H9 (cell line): ENCODE data around the gene ZC3H7B. TPM values are rescaled to one million over a fixed set of nuclear protein-coding genes. Genes with fewer than 3 reads are reported as not detected.

Experiments used
- DNase-seq: peaks from one replicate; pipeline ENCODE4 v3.0.0-alpha.2; 2017
- H2AFZ ChIP-seq: one replicate; pipeline ENCODE4 v1.6.1; 2013; ENCODE audit warnings: mild to moderate bottlenecking, low read length, control low read depth, moderate library complexity
- H2AK5ac ChIP-seq: 2 replicates; pipeline ENCODE4 v1.6.1; 2013; ENCODE audit warnings: low read length, control low read depth, mixed read lengths; ENCODE audit not compliant: insufficient read length
- H2BK120ac ChIP-seq: one replicate; pipeline ENCODE4 v1.6.1; 2013; ENCODE audit warnings: low read depth, mild to moderate bottlenecking, low read length, control low read depth, inconsistent platforms; ENCODE audit not compliant: poor library complexity, severe bottlenecking
- H2BK12ac ChIP-seq: 2 replicates; pipeline ENCODE4 v1.6.1; 2013; ENCODE audit warnings: low read length, control low read depth, mixed read lengths, low read depth; ENCODE audit not compliant: insufficient read length
- H2BK15ac ChIP-seq: 2 replicates; pipeline ENCODE4 v1.6.1; 2013; ENCODE audit warnings: low read depth, low read length, control low read depth
- H2BK20ac ChIP-seq: one replicate; pipeline ENCODE4 v1.6.1; 2013; ENCODE audit warnings: low read depth, mild to moderate bottlenecking, low read length, control low read depth, inconsistent platforms; ENCODE audit not compliant: poor library complexity, severe bottlenecking
- H2BK5ac ChIP-seq: 2 replicates; pipeline ENCODE4 v1.6.1; 2013; ENCODE audit warnings: low read length, control low read depth, mixed read lengths; ENCODE audit not compliant: insufficient read length
- H3K14ac ChIP-seq: 2 replicates; pipeline ENCODE4 v1.6.1; 2013; ENCODE audit warnings: low read length, control low read depth; ENCODE audit not compliant: insufficient read depth
- H3K18ac ChIP-seq: 2 replicates; pipeline ENCODE4 v1.6.1; 2013; ENCODE audit warnings: low read depth, mild to moderate bottlenecking, mixed read lengths, low read length, control low read depth; ENCODE audit not compliant: insufficient read length
- H3K23ac ChIP-seq: 2 replicates; pipeline ENCODE4 v1.6.1; 2013; ENCODE audit warnings: low read length, control low read depth, mixed read lengths, low read depth; ENCODE audit not compliant: insufficient read length
- H3K23me2 ChIP-seq: 2 replicates; pipeline ENCODE4 v1.6.1; 2013; ENCODE audit warnings: low read depth, mild to moderate bottlenecking, mixed read lengths, low read length, control low read depth; ENCODE audit not compliant: insufficient read length, poor library complexity, severe bottlenecking
- H3K27ac ChIP-seq: 2 replicates; pipeline ENCODE4 v1.5.1; 2013; ENCODE audit warnings: low read length, control low read depth, mixed read lengths, low read depth; ENCODE audit not compliant: insufficient read length
- H3K27me3 ChIP-seq: 2 replicates; pipeline ENCODE4 v1.6.1; 2013; ENCODE audit warnings: low read length, control low read depth, inconsistent platforms; ENCODE audit not compliant: insufficient read depth
- H3K4ac ChIP-seq: 2 replicates; pipeline ENCODE4 v1.6.1; 2013; ENCODE audit warnings: low read depth, mild to moderate bottlenecking, control low read depth, inconsistent platforms, low read length, moderate library complexity
- H3K4me1 ChIP-seq: 2 replicates; pipeline ENCODE4 v1.6.1; 2013; ENCODE audit warnings: low read length, control low read depth, inconsistent platforms; ENCODE audit not compliant: insufficient read depth
- H3K4me2 ChIP-seq: 2 replicates; pipeline ENCODE4 v1.6.1; 2013; ENCODE audit warnings: low read length, control low read depth, mixed read lengths; ENCODE audit not compliant: insufficient read length, insufficient read depth
- H3K56ac ChIP-seq: 2 replicates; pipeline ENCODE4 v1.6.1; 2013; ENCODE audit warnings: low read depth, mild to moderate bottlenecking, mixed read lengths, low read length, control low read depth; ENCODE audit not compliant: insufficient read length
- H3K79me1 ChIP-seq: 2 replicates; pipeline ENCODE4 v1.6.1; 2013; ENCODE audit warnings: low read depth, mild to moderate bottlenecking, moderate library complexity, low read length, control low read depth, inconsistent platforms; ENCODE audit not compliant: insufficient read depth, poor library complexity, severe bottlenecking
- H3K79me2 ChIP-seq: 2 replicates; pipeline ENCODE4 v1.6.1; 2013; ENCODE audit warnings: low read length, control low read depth, inconsistent platforms; ENCODE audit not compliant: insufficient read depth
- H3K9ac ChIP-seq: 2 replicates; pipeline ENCODE4 v1.6.1; 2013; ENCODE audit warnings: low read length, control low read depth, mixed read lengths; ENCODE audit not compliant: insufficient read length; ENCODE audit errors: extremely low read depth
- H3K9me3 ChIP-seq: one replicate; pipeline ENCODE4 v1.6.1; 2013; ENCODE audit warnings: low read depth, low read length, inconsistent platforms; ENCODE audit not compliant: control insufficient read depth
- H3T11ph ChIP-seq: one replicate; pipeline ENCODE4 v1.6.1; 2013; ENCODE audit warnings: mild to moderate bottlenecking, low read length, control low read depth, inconsistent platforms
- H4K20me1 ChIP-seq: one replicate; pipeline ENCODE4 v1.6.1; 2013; ENCODE audit not compliant: control insufficient read depth, insufficient read length, insufficient read depth
- H4K5ac ChIP-seq: 2 replicates; pipeline ENCODE4 v1.6.1; 2013; ENCODE audit warnings: low read depth, mild to moderate bottlenecking, mixed read lengths, low read length, control low read depth; ENCODE audit not compliant: insufficient read length
- H4K8ac ChIP-seq: replicated peaks from 2 replicates; pipeline ENCODE4 v1.6.1; 2013; ENCODE audit warnings: low read length, control low read depth, mixed read lengths, low read depth; ENCODE audit not compliant: insufficient read length
- H4K91ac ChIP-seq: 2 replicates; pipeline ENCODE4 v1.6.1; 2013; ENCODE audit warnings: low read depth, mild to moderate bottlenecking, moderate library complexity, mixed read lengths, low read length, control low read depth; ENCODE audit not compliant: insufficient read length
- H3K27ac Mint-ChIP-seq, 3 experiments: 2 replicates in 2 of 3; 3 replicates in 1 of 3; pipeline ENCODE4 v1.8.0; 2020 to 2021; ENCODE audit warnings: mixed read lengths in 3 of 3, mild to moderate bottlenecking in 1 of 3, moderate library complexity in 1 of 3
- H3K27me3 Mint-ChIP-seq: 2 replicates; pipeline ENCODE4 v1.8.0; 2021; ENCODE audit warnings: low read depth, mild to moderate bottlenecking, moderate library complexity, mixed read lengths
- H3K36me3 Mint-ChIP-seq, 3 experiments: 2 replicates in 2 of 3; 3 replicates in 1 of 3; pipeline ENCODE4 v1.8.0; 2020 to 2021; ENCODE audit warnings: low read depth in 3 of 3, mixed read lengths in 3 of 3; ENCODE audit not compliant: insufficient read depth in 1 of 3
- H3K4me1 Mint-ChIP-seq, 2 experiments: 2 replicates each; pipeline ENCODE4 v1.8.0; 2020; ENCODE audit warnings: mixed read lengths in 2 of 2
- H3K4me3 Mint-ChIP-seq, 2 experiments: 2 replicates in 1 of 2; 3 replicates in 1 of 2; pipeline ENCODE4 v1.8.0; 2020 to 2021; ENCODE audit warnings: mild to moderate bottlenecking in 2 of 2, mixed read lengths in 2 of 2, moderate library complexity in 1 of 2
- H3K9me3 Mint-ChIP-seq, 2 experiments: 2 replicates in 1 of 2; 3 replicates in 1 of 2; pipeline ENCODE4 v1.8.0; 2020; ENCODE audit warnings: mild to moderate bottlenecking in 2 of 2, mixed read lengths in 2 of 2, moderate library complexity in 1 of 2
- CTCF ChIP-seq: fragments of 200-600 bp; sonication (generic); conservative IDR thresholded peaks from 3 replicates; pipeline ENCODE4 v1.8.0; 2021; ENCODE audit warnings: antibody characterized with exemption, mild to moderate bottlenecking
- WGBS: extraction: QIAGEN DNeasy Blood & Tissue Kit; methylation state at CpG from one replicate; pipeline ENCODE4 v1.1.7; 2013; ENCODE audit warnings: missing lambda C conversion rate, low lambda C conversion rate, mixed read lengths; ENCODE audit not compliant: insufficient read length; ENCODE audit errors: extremely low coverage; 5-methylcytosine and 5-hydroxymethylcytosine counted together
- total RNA-seq: library from RNA; stranded (reverse); gene quantifications from 2 replicates; pipeline ENCODE4 v1.2.1, GENCODE V29; 2021

Gene ZC3H7B
- total RNA-seq, 1 experiment from 2014 or later, result 69.3 TPM

GRCh38 chr22:41369424-41369745 lies 68.1 kb downstream of the ZC3H7B start:
- no peak overlapping the region for H3T11ph ChIP-seq
- H3K27ac ChIP-seq, result no peak overlapping the region
- H4K8ac ChIP-seq, result no peak overlapping the region
- no peak for TF ChIP-seq CTCF
- H3K9me3 ChIP-seq, result no peaks in the 10 kb centered on the region
- H4K91ac ChIP-seq, result no peak overlapping the region
- H2AFZ ChIP-seq, result no peak overlapping the region
- H4K20me1 ChIP-seq, result no peaks in the 10 kb centered on the region
- H3K27me3 ChIP-seq, result no peaks in the 10 kb centered on the region
- no peak overlapping the region for H3K18ac ChIP-seq
- Mint-ChIP-seq H3K36me3 (no peaks in the 10 kb centered on the region), H3K27ac (no peak overlapping the region; a peak in 1 of 7 replicates), H3K27me3 (peaks cover 9% of the 10 kb centered on the region; the same call in 1 of the 2 replicates), H3K9me3 (no peaks in the 10 kb centered on the region), H3K4me1 (peaks cover 13 to 22% of the 10 kb centered on the region in 2 experiments), H3K4me3 (no peak overlapping the region)
- H2BK20ac ChIP-seq, result no peak overlapping the region
- no CpG with 5 or more reads among the region's 3 CpGs for WGBS
- DNase-seq, result no peak
- no peak overlapping the region for H3K14ac ChIP-seq
- H2BK12ac ChIP-seq, result no peak overlapping the region
- H2BK120ac ChIP-seq, result no peak overlapping the region
- H3K23me2 ChIP-seq, result no peaks in the 10 kb centered on the region
- H3K4me1 ChIP-seq, result peaks cover under 1% of the 10 kb centered on the region; the same call in 1 of the 2 replicates
- H3K23ac ChIP-seq, result no peak overlapping the region
- H2BK15ac ChIP-seq, result no peak overlapping the region
- H3K79me2 ChIP-seq, result no peaks in the 10 kb centered on the region
- H2BK5ac ChIP-seq, result no peak overlapping the region
- no peaks in the 10 kb centered on the region for H3K79me1 ChIP-seq
- H4K5ac ChIP-seq, result no peak overlapping the region
- H2AK5ac ChIP-seq, result no peak overlapping the region
- no peak overlapping the region for H3K9ac ChIP-seq
- no peak overlapping the region for H3K4ac ChIP-seq
- H3K4me2 ChIP-seq, result no peak overlapping the region
- H3K56ac ChIP-seq, result no peak overlapping the region
